ENCODE data around the gene PDE4B.

DNA sequence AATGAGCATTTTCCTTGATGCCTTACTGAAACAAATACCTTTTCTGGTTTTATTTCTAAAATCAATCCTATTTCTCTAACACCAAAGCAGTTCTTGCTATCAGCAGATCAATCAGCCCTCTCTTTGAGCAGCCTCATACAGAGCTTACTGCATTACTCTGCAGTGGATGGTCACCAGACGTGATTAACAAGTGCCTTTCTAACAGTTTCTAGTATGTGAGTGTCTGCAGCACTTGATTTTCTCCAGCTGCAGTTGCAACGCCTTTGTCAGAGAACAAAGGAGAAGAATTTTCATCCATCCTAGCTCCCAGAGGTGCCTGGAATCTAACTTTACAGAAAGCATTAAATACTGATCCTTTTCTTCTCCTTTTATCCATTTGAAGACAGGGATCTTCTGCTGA is 563.9 kb downstream of the PDE4B start:
- TF ChIP-seq CTCF (conservative IDR thresholded peaks at IDR 0.05; ENCODE audit: low read depth, low read length) (no peak), EZH2 (IDR thresholded peaks at IDR 0.05; ENCODE audit: low read length, unreplicated experiment) (no peak)

Measured in PC-3 (cell line).